ENCODE data around the gene GALR3.

DNA sequence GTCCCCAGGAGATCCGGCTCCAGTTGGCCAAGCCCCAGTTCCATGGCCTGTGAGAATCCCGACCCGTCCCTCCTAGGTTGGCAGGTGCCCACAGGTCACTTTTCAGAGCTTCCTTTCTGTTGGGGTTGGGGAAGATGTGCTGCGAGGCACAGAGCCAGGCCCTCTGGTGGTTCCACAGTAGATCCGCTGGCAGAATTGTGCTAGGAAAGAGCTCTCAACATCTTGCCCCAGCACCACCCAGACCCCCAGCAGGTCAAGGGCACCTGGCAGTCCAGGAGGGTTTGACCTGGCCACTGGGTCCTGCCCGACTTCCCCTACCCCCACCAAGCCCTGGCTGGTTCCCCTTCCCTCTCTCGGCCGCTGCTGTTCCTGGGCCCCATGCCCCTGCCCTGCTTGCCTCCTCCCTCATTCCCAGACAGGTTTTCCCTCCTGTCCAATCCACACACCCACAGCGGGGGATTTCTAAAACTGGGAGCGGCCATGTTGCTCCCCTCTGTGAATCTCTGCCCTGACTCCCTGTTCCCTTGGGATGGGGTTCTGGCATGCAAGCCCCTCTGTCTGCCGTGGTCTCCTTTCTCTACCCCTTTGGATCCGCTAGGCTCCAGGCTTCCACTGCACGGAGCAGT lies 41.6 kb upstream of the GALR3 start:
- TF ChIP-seq CTCF (IDR thresholded peaks at IDR 0.05; ENCODE audit: low read depth, low read length) (no peak), POLR2A (IDR thresholded peaks at IDR 0.05; ENCODE audit: extremely low read depth, insufficient read length) (no peak), MYC (IDR thresholded peaks at IDR 0.05; ENCODE audit: low read depth, low read length) (no peak)
- TF ChIP-seq, protein P1, sequence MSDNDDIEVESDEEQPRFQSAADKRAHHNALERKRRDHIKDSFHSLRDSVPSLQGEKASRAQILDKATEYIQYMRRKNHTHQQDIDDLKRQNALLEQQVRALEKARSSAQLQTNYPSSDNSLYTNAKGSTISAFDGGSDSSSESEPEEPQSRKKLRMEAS (IDR thresholded peaks at IDR 0.05; ENCODE audit: low read depth, low read length): no peak

All from NB4 (cell line).